IMR-90 (cell line): ENCODE results near the gene NABP1. TPM values are rescaled to one million over a fixed set of nuclear protein-coding genes. Genes with fewer than 3 reads are reported as not detected.

ENCODE experiments used
- MAZ ChIP-seq: IDR thresholded peaks from 2 replicates; pipeline ENCODE4 v1.6.1; 2012; ENCODE audit warnings: low read depth, mild to moderate bottlenecking, low read length, improper control_type of control experiment, moderate library complexity, borderline replicate concordance
- RCOR1 ChIP-seq: IDR thresholded peaks from 2 replicates; pipeline ENCODE4 v1.6.1; 2012; ENCODE audit warnings: mild to moderate bottlenecking, low read length, improper control_type of control experiment; ENCODE audit not compliant: insufficient replicate concordance
- RFX5 ChIP-seq: IDR thresholded peaks from 2 replicates; pipeline ENCODE4 v1.8.0; 2012; ENCODE audit warnings: low read depth, mild to moderate bottlenecking, low read length, moderate library complexity
- polyA plus RNA-seq, 3 experiments: library from polyadenylated mRNA; depleted of rRNA; stranded (reverse); fragments of >200 nt; gene quantifications; 2 replicates each; pipeline ENCODE4 v1.2.3, GENCODE V29; 2012; ENCODE audit warnings: low replicate concordance in 1 of 3
- total RNA-seq: library from RNA; depleted of rRNA; stranded (reverse); fragments of >200 nt; gene quantifications from 2 replicates; pipeline ENCODE4 v1.2.3, GENCODE V29; 2012

Gene NABP1
- total and polyA plus RNA-seq, 2 of the 4 experiments (the other 2 are of a cell fraction): 57.7 to 73.3 TPM

GRCh38 chr2:191637182-191638078 is 40.5 kb upstream of the NABP1 start (continued):
- TF ChIP-seq MAZ (no peak), RCOR1 (no peak), RFX5 (no peak)
